ENCODE results near the gene C11orf42. TPM values are rescaled to one million over a fixed set of nuclear protein-coding genes. Genes with fewer than 3 reads are reported as not detected.

C11orf42 gene
- total and polyA plus RNA-seq, 2 donors (not counting 3 experiments of a cell fraction or from before 2014, with no cell fraction given), result not detected

GRCh38 chr11:6202041-6202440 lies 3.3 kb upstream of the C11orf42 start:
- Histone ChIP-seq H3K4me3 (replicated peaks in 1 of 3; ENCODE audit: insufficient read depth in 1 of 3, low read depth in 1 of 3, low read length in 3 of 3) (no peak overlapping the region), H3K9me3 (replicated peaks; ENCODE audit: control insufficient read depth, insufficient read depth, low read length) (no peaks in the 10 kb centered on the region), H3K36me3 (ENCODE audit: control insufficient read depth in 2 of 2, extremely low read depth in 1 of 2, insufficient read depth in 2 of 2, low read length in 2 of 2) (no peaks in the 10 kb centered on the region), H3K27me3 (ENCODE audit: control insufficient read depth in 2 of 2, insufficient read depth in 2 of 2, low read length in 2 of 2) (no peaks in the 10 kb centered on the region), H4K20me1 (replicated peaks; ENCODE audit: control insufficient read depth, extremely low read depth, insufficient read depth, low read length) (no peaks in the 10 kb centered on the region), H3K27ac (ENCODE audit: insufficient read depth, low read depth, low read length) (no peak overlapping the region), H3K79me2 (ENCODE audit: control insufficient read depth, insufficient read depth, low read length) (no peaks in the 10 kb centered on the region), H3K4me2 (ENCODE audit: insufficient read depth, low read length) (no peak overlapping the region), H3K9ac (replicated peaks; ENCODE audit: extremely low read depth, insufficient read depth, low read length) (no peak overlapping the region), H3K9me1 (replicated peaks; ENCODE audit: control insufficient read depth, extremely low read depth, insufficient read depth, low read length) (no peaks in the 10 kb centered on the region), H2AFZ (ENCODE audit: low read depth, low read length) (no peak overlapping the region), H3K4me1 (ENCODE audit: control insufficient read depth, extremely low read depth, insufficient read depth, low read length) (no peaks in the 10 kb centered on the region)
- dilution Hi-C loops (cut with MboI; ENCODE audit: extremely low pct_ligation_motif_present, low sequenced_read_pairs) (no loop called here), intact Hi-C loops (cut with micrococcal nuclease) (no loop called here)
- FAIRE-seq (no peak), DNase-seq (ENCODE audit: low read depth, low spot score) (no peak)
- TF ChIP-seq FOS (IDR thresholded peaks at IDR 0.05; ENCODE audit: borderline replicate concordance, insufficient read depth, low read length) (no peak), GATA2 (IDR thresholded peaks at IDR 0.05; ENCODE audit: insufficient read depth, insufficient read length, low read depth, low read length) (no peak), CTCF (IDR thresholded peaks at IDR 0.05; ENCODE audit: extremely low read depth in 1 of 2, insufficient read depth in 1 of 2, low read depth in 1 of 2, low read length in 2 of 2) (no peak), MYC (IDR thresholded peaks at IDR 0.05; ENCODE audit: low read depth, low read length) (no peak), POLR2AphosphoS5 (IDR thresholded peaks at IDR 0.05; ENCODE audit: insufficient read depth, low read depth, low read length) (no peak), EZH2 (IDR thresholded peaks at IDR 0.05; ENCODE audit: borderline replicate concordance, low read depth, low read length, severe bottlenecking) (no peak), JUN (IDR thresholded peaks at IDR 0.05; ENCODE audit: borderline replicate concordance, insufficient read depth, insufficient read length, low read depth) (no peak), MAX (IDR thresholded peaks at IDR 0.05; ENCODE audit: insufficient read depth, insufficient read length) (no peak), POLR2A (IDR thresholded peaks at IDR 0.05; ENCODE audit: low read depth, low read length) (no peak)
- CTCF ChIA-PET, result interaction anchor here (1.2 kb wide), 1 partner anchor 14 kb away, joined by 4 read pairs; no protein-coding TSS in a partner anchor
- no TSS peak for BruUV-seq (replicated peaks)
- POLR2A ChIA-PET, result no interaction called here

Data from endothelial cell of umbilical vein (primary cell).